Lower leg skin (tissue), 4 donors: ENCODE data around the gene HCN4. TPM values are rescaled to one million over a fixed set of nuclear protein-coding genes. Genes with fewer than 3 reads are reported as not detected.

ENCODE experiments used
- DNase-seq, 2 donors: peaks; one replicate each; pipeline ENCODE4 v3.0.0-alpha.2; 2019; ENCODE audit warnings: low spot score in 2 of 2
- H3K4me3 ChIP-seq: fragments of 200-600 bp; sonication (generic); 2 replicates; pipeline ENCODE4 v1.5.1; 2017; ENCODE audit warnings: mild to moderate bottlenecking, low read depth; ENCODE audit not compliant: poor library complexity, severe bottlenecking
- CTCF ChIP-seq, 3 donors: fragments of 450-650 bp; IDR thresholded peaks; one replicate each; pipeline ENCODE4 v1.5.1; 2016; ENCODE audit warnings: antibody characterized with exemption in 3 of 3, mild to moderate bottlenecking in 3 of 3, moderate library complexity in 2 of 3
- POLR2A ChIP-seq, 2 donors: fragments of 450-650 bp; IDR thresholded peaks; one replicate each; pipeline ENCODE4 v1.6.1; 2016 to 2017; ENCODE audit warnings: antibody characterized with exemption in 2 of 2, mild to moderate bottlenecking in 1 of 2, moderate library complexity in 1 of 2
- WGBS, 2 donors: methylation state at CpG; one replicate each; pipeline ENCODE4 v1.1.5; 2018; 5-methylcytosine and 5-hydroxymethylcytosine counted together
- intact Hi-C: fragments of 100-400 bp; cut with DNase I; formaldehyde crosslinking; loops from one replicate; pipeline ENCODE4 v1.15.0; 2023; ENCODE audit warnings: low total_unique reads
- total RNA-seq, 4 donors: library from RNA; depleted of rRNA; stranded (reverse); fragments of >200 nt; gene quantifications; one replicate each; pipeline ENCODE4 v1.1.0, GENCODE V29; 2016

HCN4 gene
- total RNA-seq, 4 donors from 2014 or later: 0.03 to 0.05 (median 0.04) TPM; not detected in 1

- TF ChIP-seq CTCF (IDR thresholded peaks at IDR 0.05) (no peak), POLR2A (IDR thresholded peaks at IDR 0.05) (no peak)
- no peak overlapping the region for H3K4me3 ChIP-seq
- intact Hi-C loops: no loop called here
- 45 to 56% methylated on average over 12 of the region's 12 CpGs for WGBS, 2 donors
- no peak for DNase-seq
These were observed 9.3 kb upstream of the HCN4 start for GRCh38 chr15:73378089-73378488.

- TF ChIP-seq CTCF (IDR thresholded peaks at IDR 0.05): no peak
- TF ChIP-seq POLR2A (IDR thresholded peaks at IDR 0.05): no peak
- WGBS, 2 donors: 69 to 74% methylated on average over 6 of the region's 6 CpGs
- intact Hi-C loops: no loop called here
- H3K4me3 ChIP-seq: no peak overlapping the region
- no peak for DNase-seq
These were observed 7.1 kb upstream of the HCN4 start for GRCh38 chr15:73375755-73376305.

GRCh38 chr15:73375012-73375411, 6.3 kb upstream of the HCN4 start:
- 56 to 58% methylated on average over 5 of the region's 5 CpGs for WGBS, 2 donors

GRCh38 chr15:73374604-73375003, 5.8 kb upstream of the HCN4 start:
- TF ChIP-seq POLR2A (IDR thresholded peaks at IDR 0.05): no peak
- TF ChIP-seq CTCF (IDR thresholded peaks at IDR 0.05): no peak
- no peak overlapping the region for H3K4me3 ChIP-seq
- 18 to 23% methylated on average over 5 to 6 of the region's 6 CpGs for WGBS, 2 donors
- intact Hi-C loops: no loop called here
- DNase-seq: no peak

More at GRCh38 chr15:73375012-73375411, 6.3 kb upstream of the HCN4 start:
- TF ChIP-seq CTCF (IDR thresholded peaks at IDR 0.05): no peak
- TF ChIP-seq POLR2A (IDR thresholded peaks at IDR 0.05): no peak
- no peak for DNase-seq
- no peak overlapping the region for H3K4me3 ChIP-seq
- intact Hi-C loops: no loop called here

- TF ChIP-seq POLR2A (IDR thresholded peaks at IDR 0.05) (no peak), CTCF (IDR thresholded peaks at IDR 0.05) (no peak)
- H3K4me3 ChIP-seq: no peak overlapping the region
- intact Hi-C loops: no loop called here
- no peak for DNase-seq
- 69 to 80% methylated on average over 1 of the region's 1 CpG for WGBS, 2 donors
These were observed 4.5 kb upstream of the HCN4 start for GRCh38 chr15:73373221-73373620.

GRCh38 chr15:73371812-73372211, 3.1 kb upstream of the HCN4 start:
- 58 to 60% methylated on average over 2 of the region's 2 CpGs for WGBS, 2 donors
- no peak for DNase-seq
- TF ChIP-seq POLR2A (IDR thresholded peaks at IDR 0.05) (no peak), CTCF (IDR thresholded peaks at IDR 0.05) (no peak)
- H3K4me3 ChIP-seq: no peak overlapping the region
- intact Hi-C loops: no loop called here
